HepG2 (cell line): ENCODE data around the gene RSL1D1. TPM values are rescaled to one million over a fixed set of nuclear protein-coding genes. Genes with fewer than 3 reads are reported as not detected.

ENCODE experiments used
- ARNT ChIP-seq: fragments of 450-650 bp; IDR thresholded peaks from 2 replicates; pipeline ENCODE4 v1.6.1; 2017
- ATF4 ChIP-seq, 2 experiments: fragments of 450-650 bp in 1 of 2; sonication (generic) in 1 of 2; formaldehyde crosslinking; IDR thresholded peaks; 2 replicates each; pipeline versions ENCODE4 v1.5.0 to v1.8.0; 2020 to 2022; ENCODE audit warnings: mild to moderate bottlenecking in 1 of 2, missing genetic modification reagents in 1 of 2
- ATF5 ChIP-seq: sonication (generic); formaldehyde crosslinking; IDR thresholded peaks from 2 replicates; pipeline ENCODE4 v1.4.0; 2020; ENCODE audit warnings: mild to moderate bottlenecking, low read depth, missing genetic modification reagents
- CREB3 ChIP-seq: sonication (generic); formaldehyde crosslinking; IDR thresholded peaks from 2 replicates; pipeline ENCODE4 v1.5.0; 2020; ENCODE audit warnings: missing genetic modification reagents
- FOXA3 ChIP-seq: IDR thresholded peaks from 2 replicates; pipeline ENCODE4 v1.6.1; 2016; ENCODE audit warnings: missing genetic modification reagents, missing compliant biosample characterization
- KAT8 ChIP-seq: IDR thresholded peaks from 2 replicates; pipeline ENCODE4 v1.6.1; 2016; ENCODE audit warnings: missing genetic modification reagents, missing compliant biosample characterization
- KDM5A ChIP-seq: fragments of 200-600 bp; sonication (generic); IDR thresholded peaks from 2 replicates; pipeline ENCODE4 v1.7.0; 2018; ENCODE audit warnings: antibody characterized with exemption, mild to moderate bottlenecking, low read length, borderline replicate concordance
- MAFG ChIP-seq: sonication (generic); formaldehyde crosslinking; IDR thresholded peaks from 2 replicates; pipeline ENCODE4 v1.5.1; 2020; ENCODE audit warnings: mild to moderate bottlenecking, missing genetic modification reagents
- NFYC ChIP-seq: IDR thresholded peaks from 2 replicates; pipeline ENCODE4 v1.6.1; 2016; ENCODE audit warnings: missing genetic modification reagents, missing compliant biosample characterization
- PAX8 ChIP-seq: sonication (generic); formaldehyde crosslinking; IDR thresholded peaks from 2 replicates; pipeline ENCODE4 v1.8.0; 2022; ENCODE audit warnings: mild to moderate bottlenecking, missing genetic modification reagents, borderline replicate concordance
- SALL1 ChIP-seq: sonication (generic); formaldehyde crosslinking; IDR thresholded peaks from 2 replicates; pipeline ENCODE4 v1.8.0; 2022; ENCODE audit warnings: mild to moderate bottlenecking, missing genetic modification reagents
- SPEN ChIP-seq: sonication (generic); formaldehyde crosslinking; IDR thresholded peaks from 2 replicates; pipeline ENCODE4 v1.5.1; 2020; ENCODE audit warnings: low read depth, mild to moderate bottlenecking, missing genetic modification reagents
- ZMYM2 ChIP-seq: sonication (generic); formaldehyde crosslinking; IDR thresholded peaks from 2 replicates; pipeline ENCODE4 v1.8.0; 2022; ENCODE audit warnings: mild to moderate bottlenecking, missing genetic modification reagents
- ZNF224 ChIP-seq: sonication (generic); formaldehyde crosslinking; IDR thresholded peaks from 2 replicates; pipeline ENCODE4 v1.5.0; 2020; ENCODE audit warnings: mild to moderate bottlenecking, missing genetic modification reagents
- ZNF234 ChIP-seq: sonication (generic); formaldehyde crosslinking; conservative IDR thresholded peaks from 2 replicates; pipeline ENCODE4 v1.5.1; 2020; ENCODE audit warnings: mild to moderate bottlenecking, missing genetic modification reagents
- ZNF24 ChIP-seq: fragments of 450-650 bp; IDR thresholded peaks from 2 replicates; pipeline ENCODE4 v1.6.1; 2017; ENCODE audit warnings: antibody characterized with exemption, mild to moderate bottlenecking
- ZNF280B ChIP-seq: sonication (generic); formaldehyde crosslinking; IDR thresholded peaks from 2 replicates; pipeline ENCODE4 v1.5.0; 2020; ENCODE audit warnings: missing genetic modification reagents, mild to moderate bottlenecking, borderline replicate concordance
- ZNF329 ChIP-seq: sonication (generic); formaldehyde crosslinking; IDR thresholded peaks from 2 replicates; pipeline ENCODE4 v1.9.0; 2021; ENCODE audit warnings: low read depth, mild to moderate bottlenecking, missing genetic modification reagents
- ZNF382 ChIP-seq: sonication (generic); formaldehyde crosslinking; IDR thresholded peaks from 2 replicates; pipeline ENCODE4 v1.5.0; 2020; ENCODE audit warnings: missing genetic modification reagents, mild to moderate bottlenecking, borderline replicate concordance
- ZNF460 ChIP-seq: sonication (generic); formaldehyde crosslinking; IDR thresholded peaks from 2 replicates; pipeline ENCODE4 v1.5.1; 2020; ENCODE audit warnings: missing genetic modification reagents, mild to moderate bottlenecking, borderline replicate concordance
- ZNF547 ChIP-seq: sonication (generic); formaldehyde crosslinking; IDR thresholded peaks from 2 replicates; pipeline ENCODE4 v1.5.1; 2020; ENCODE audit warnings: mild to moderate bottlenecking, missing genetic modification reagents
- ZNF629 ChIP-seq: sonication (generic); formaldehyde crosslinking; conservative IDR thresholded peaks from 2 replicates; pipeline ENCODE4 v1.5.0; 2020; ENCODE audit warnings: missing genetic modification reagents
- ZNF691 ChIP-seq: sonication (generic); formaldehyde crosslinking; IDR thresholded peaks from 2 replicates; pipeline ENCODE4 v1.4.0; 2020; ENCODE audit warnings: missing genetic modification reagents, low read depth, mild to moderate bottlenecking, borderline replicate concordance
- polyA plus RNA-seq, 8 experiments: library from polyadenylated mRNA; depleted of rRNA in 3 of 8; stranded (reverse) in 7 of 8; unstranded in 1 of 8; fragments of >200 nt; fragmentation: Illumina TruSeq in 4 of 8; extraction: Trizol in 4 of 8; gene quantifications; 2 replicates each; pipeline versions ENCODE4 v1.2.1 to v1.2.3, GENCODE V29; 2011 to 2016; ENCODE audit warnings: low read depth in 4 of 8, missing spikeins in 1 of 8, mixed read lengths in 1 of 8; ENCODE audit not compliant: insufficient read depth in 1 of 8
- total RNA-seq, 5 experiments: library from RNA; depleted of rRNA; stranded (reverse); fragments of >200 nt; fragmentation: Illumina TruSeq; extraction: Trizol; gene quantifications; 2 replicates each; pipeline ENCODE4 v1.2.3, GENCODE V29; 2016; ENCODE audit warnings: low read depth in 1 of 5

RSL1D1 gene
- total and polyA plus RNA-seq, 2 of the 13 experiments (the other 11 are each of a cell fraction or from before 2014, with no cell fraction given), result 187 to 343 TPM

GRCh38 chr16:11797957-11798299 lies 53.4 kb downstream of the RSL1D1 start (continued):
- TF ChIP-seq ZNF691 (no peak), ZNF547 (CRISPR knock-in tag) (no peak; the same call in none of the 2 replicates), ZNF382 (no peak), ATF5 (CRISPR knock-in tag) (no peak), MAFG (CRISPR knock-in tag) (no peak), ARNT (no peak), ZNF224 (CRISPR knock-in tag) (no peak), ZMYM2 (CRISPR knock-in tag) (no peak), SPEN (no peak), ATF4 (CRISPR knock-in tag; IDR thresholded peaks at IDR 0.05) (peak in 1 of 2 experiments; percentile 25; a peak in 1 of 4 replicates), NFYC (CRISPR knock-in tag) (no peak), ZNF460 (CRISPR knock-in tag) (no peak), SALL1 (no peak), KAT8 (CRISPR knock-in tag) (no peak), PAX8 (CRISPR knock-in tag) (no peak), ZNF629 (CRISPR knock-in tag) (no peak), KDM5A (peak; percentile 16), ZNF329 (no peak), ZNF24 (no peak), ZNF280B (CRISPR knock-in tag) (no peak), FOXA3 (CRISPR knock-in tag) (no peak), ZNF234 (CRISPR knock-in tag) (no peak), CREB3 (no peak)
